ENCODE results near the gene PPARGC1A. TPM values are rescaled to one million over a fixed set of nuclear protein-coding genes. Genes with fewer than 3 reads are reported as not detected.
A peak's percentile ranks its signal among the peaks of the same experiment; 100 is the strongest.

The PPARGC1A gene
- total and polyA plus RNA-seq, 2 of the 13 experiments (the other 11 are each of a cell fraction or from before 2014, with no cell fraction given): 20.7 to 37.3 TPM

- TF ChIP-seq AHDC1 (CRISPR knock-in tag; IDR thresholded peaks at IDR 0.05; ENCODE audit: borderline replicate concordance) (peak; percentile 13; the same call in 1 of the 2 replicates), PHF21A (CRISPR knock-in tag; IDR thresholded peaks at IDR 0.05) (0 out of 2 replicates have a peak, but pooled peaks have one; percentile 36), SRY (CRISPR knock-in tag; IDR thresholded peaks at IDR 0.05) (no peak), NCOA2 (CRISPR knock-in tag; IDR thresholded peaks at IDR 0.05) (peak; percentile 76), DMAP1 (CRISPR knock-in tag; IDR thresholded peaks at IDR 0.05) (no peak), TAF1 (CRISPR knock-in tag; IDR thresholded peaks at IDR 0.05) (no peak), ZBTB39 (CRISPR knock-in tag; IDR thresholded peaks at IDR 0.05) (no peak), ASH2L (IDR thresholded peaks at IDR 0.05; ENCODE audit: insufficient read length, low read depth, low read length) (peak; percentile 54), SOX6 (IDR thresholded peaks at IDR 0.05) (no peak), SOX6 (CRISPR knock-in tag; IDR thresholded peaks at IDR 0.05) (peak; percentile 63), ZMYM4 (CRISPR knock-in tag; IDR thresholded peaks at IDR 0.05) (peak; percentile 65), ZFP82 (CRISPR knock-in tag; IDR thresholded peaks at IDR 0.05; ENCODE audit: borderline replicate concordance) (no peak), FOXC1 (CRISPR knock-in tag; IDR thresholded peaks at IDR 0.05; ENCODE audit: borderline replicate concordance) (no peak), HNF4A (CRISPR knock-in tag; IDR thresholded peaks at IDR 0.05) (peak; percentile 78), ZFYVE20 (CRISPR knock-in tag; IDR thresholded peaks at IDR 0.05; ENCODE audit: borderline replicate concordance, low read depth) (no peak), MIXL1 (CRISPR knock-in tag; IDR thresholded peaks at IDR 0.05) (peak; percentile 84), SALL1 (CRISPR knock-in tag; IDR thresholded peaks at IDR 0.05) (peak; percentile 81), GTF3A (CRISPR knock-in tag; conservative IDR thresholded peaks at IDR 0.05) (no peak), ARNTL (CRISPR knock-in tag; IDR thresholded peaks at IDR 0.05) (peak; percentile 44; the same call in 1 of the 2 replicates), TRIM24 (CRISPR knock-in tag; IDR thresholded peaks at IDR 0.05) (no peak), TEAD3 (CRISPR knock-in tag; optimal IDR thresholded peaks at IDR 0.05; ENCODE audit: borderline replicate concordance) (peak; percentile 91), ZNF451 (CRISPR knock-in tag; IDR thresholded peaks at IDR 0.05) (no peak), E2F1 (CRISPR knock-in tag; IDR thresholded peaks at IDR 0.05) (no peak), NFYC (CRISPR knock-in tag; IDR thresholded peaks at IDR 0.05) (no peak), ZFP37 (CRISPR knock-in tag; IDR thresholded peaks at IDR 0.05; ENCODE audit: borderline replicate concordance) (no peak)
Observed at GRCh38 chr4:23856630-23857029, 33.2 kb downstream of the PPARGC1A start (continued).

Measured in HepG2 (cell line).